ENCODE measurements around the gene COMTD1. TPM values are rescaled to one million over a fixed set of nuclear protein-coding genes. Genes with fewer than 3 reads are reported as not detected.

Gene COMTD1
- polyA plus RNA-seq, 4 donors, result 54.0 to 510 (median 228) TPM

DNA sequence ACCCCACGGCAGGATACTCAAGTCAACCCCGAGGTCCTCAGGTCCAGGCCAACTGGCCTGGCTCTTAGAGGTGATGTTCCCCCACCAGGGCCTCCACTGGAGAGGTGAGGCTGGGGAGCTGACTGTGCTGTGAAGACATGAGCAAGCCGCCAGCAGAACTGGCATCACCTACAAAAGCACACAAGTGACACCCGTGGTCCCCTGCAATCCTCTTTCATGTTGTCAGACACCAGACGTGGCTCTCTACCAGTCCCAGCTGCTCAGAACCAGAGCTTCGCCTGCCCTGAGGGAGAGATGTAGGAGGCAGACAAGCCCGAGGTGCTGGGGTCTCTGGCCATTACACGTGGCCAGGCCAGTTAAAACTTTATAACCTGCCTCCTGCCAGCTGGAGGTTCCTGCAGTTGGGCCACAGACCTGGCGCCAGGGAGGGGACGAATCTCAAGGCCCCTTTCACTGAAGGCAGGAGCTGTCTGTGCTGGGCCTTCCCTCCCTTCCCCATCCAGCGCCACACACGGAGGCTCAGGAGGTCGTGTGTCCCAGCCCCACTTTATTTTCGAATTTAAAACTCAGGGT lies 2.2 kb downstream of the COMTD1 start:
- Histone ChIP-seq H3K27me3 (ENCODE audit: control insufficient read depth in 3 of 3, insufficient read depth in 3 of 3, low read length in 3 of 3) (no peaks in the 10 kb centered on the region), H3K36me3 (ENCODE audit: control insufficient read depth in 3 of 3, insufficient read depth in 2 of 3, low read depth in 1 of 3, low read length in 3 of 3) (peaks cover 7 to 30% (median 18%) of the 10 kb centered on the region in 3 donors), H3K9me3 (ENCODE audit: control insufficient read depth in 2 of 2, insufficient read depth in 1 of 2, low read depth in 1 of 2, low read length in 1 of 2) (no peaks in the 10 kb centered on the region), H3K4me1 (ENCODE audit: control insufficient read depth in 3 of 3, insufficient read depth in 2 of 3, low read depth in 1 of 3, low read length in 2 of 3) (peaks cover 0 to 34% (median 3%) of the 10 kb centered on the region in 3 donors), H3K4me3 (ENCODE audit: low read depth in 1 of 3, low read length in 3 of 3) (peak overlapping the region in 2 of 3 donors; percentile 32 to 46), H3K27ac (ENCODE audit: low read depth in 1 of 3, low read length in 2 of 3) (peak overlapping the region; percentile 50 to 86 (median 74))
- FAIRE-seq (no peak), DNase-seq (no peak)
- 42 to 53% (median 45%) methylated on average over 14 of the region's 14 CpGs for WGBS, 3 donors

DNA sequence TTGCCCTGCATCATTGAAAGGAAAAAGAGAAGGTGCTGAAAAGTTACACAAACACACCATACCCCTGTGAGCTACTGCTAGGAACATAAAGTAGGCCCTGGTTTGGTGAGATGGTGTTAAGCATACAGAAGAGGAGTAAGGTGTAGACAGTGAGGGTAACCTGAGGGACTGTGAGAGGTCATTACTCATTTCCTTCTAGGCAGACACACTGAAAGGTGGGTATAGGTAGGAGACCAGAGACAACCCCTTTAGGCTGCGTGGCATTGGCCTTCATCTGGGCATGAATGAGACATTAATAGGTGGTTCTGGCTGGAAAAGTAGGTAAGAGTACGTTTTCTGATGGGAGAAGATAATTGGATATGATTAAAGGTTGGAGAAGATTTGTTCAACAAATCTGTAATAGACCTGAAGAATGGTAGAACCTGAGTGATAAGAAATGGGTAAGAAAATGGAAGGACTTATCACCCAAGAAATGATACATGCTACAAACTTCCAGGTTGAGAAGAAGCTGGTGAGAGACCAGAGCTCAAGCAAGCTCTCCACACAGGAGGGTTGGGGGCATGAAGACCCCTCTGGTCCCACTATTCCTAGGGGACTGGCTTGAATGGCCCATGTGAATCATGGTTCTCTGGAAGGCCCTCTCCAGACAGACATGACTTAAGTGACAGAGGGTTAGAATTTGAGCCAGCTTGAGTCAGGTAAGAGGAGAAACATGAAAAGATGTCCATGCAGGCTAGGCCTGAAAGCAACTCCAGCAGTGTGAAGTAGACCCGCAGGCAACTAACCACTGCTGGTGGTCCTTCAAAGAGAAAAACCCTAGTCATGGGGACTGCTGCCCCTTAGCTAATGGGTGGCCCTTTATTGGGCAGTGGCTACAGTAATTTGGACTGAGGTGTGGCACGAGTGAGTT lies 3.8 kb downstream of the COMTD1 start:
- Histone ChIP-seq H3K4me1 (ENCODE audit: control insufficient read depth in 3 of 3, insufficient read depth in 2 of 3, low read depth in 1 of 3, low read length in 2 of 3) (peaks cover 0 to 21% (median 3%) of the 10 kb centered on the region in 3 donors), H3K9me3 (ENCODE audit: control insufficient read depth in 2 of 2, insufficient read depth in 1 of 2, low read depth in 1 of 2, low read length in 1 of 2) (no peaks in the 10 kb centered on the region), H3K27ac (ENCODE audit: low read depth in 1 of 3, low read length in 2 of 3) (peak overlapping the region in 1 of 3 donors; percentile 1), H3K27me3 (ENCODE audit: control insufficient read depth in 3 of 3, insufficient read depth in 3 of 3, low read length in 3 of 3) (no peaks in the 10 kb centered on the region), H3K4me3 (ENCODE audit: low read depth in 1 of 3, low read length in 3 of 3) (no peak overlapping the region), H3K36me3 (ENCODE audit: control insufficient read depth in 3 of 3, insufficient read depth in 2 of 3, low read depth in 1 of 3, low read length in 3 of 3) (peaks cover 8 to 40% (median 18%) of the 10 kb centered on the region in 3 donors)
- 76 to 87% (median 77%) methylated on average over 4 of the region's 4 CpGs for WGBS, 3 donors
- DNase-seq (no peak), FAIRE-seq (no peak)

DNA sequence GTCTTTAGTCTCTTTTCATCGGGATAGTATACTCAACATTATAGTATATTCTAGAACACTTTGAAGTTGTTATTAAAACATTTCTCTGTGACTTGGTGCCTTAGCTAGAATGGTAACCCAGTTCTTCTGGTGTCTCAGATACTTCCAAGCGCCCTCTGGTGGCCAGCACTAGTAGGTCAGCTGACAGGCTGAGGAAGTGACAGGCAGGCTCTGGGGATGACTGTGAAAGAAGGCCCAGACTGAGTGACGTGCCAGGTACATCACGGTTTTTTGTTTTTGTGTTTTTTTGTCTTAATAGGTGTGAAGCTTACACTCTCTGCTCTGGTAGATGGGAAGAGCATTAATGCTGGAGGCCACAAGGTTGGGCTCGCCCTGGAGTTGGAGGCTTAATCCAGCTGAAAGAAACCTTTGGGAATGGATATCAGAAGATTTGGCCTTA lies 5.1 kb downstream of the COMTD1 start:
- no peak for FAIRE-seq
- Histone ChIP-seq H3K36me3 (ENCODE audit: control insufficient read depth in 3 of 3, insufficient read depth in 2 of 3, low read depth in 1 of 3, low read length in 3 of 3) (peaks cover 8 to 47% (median 20%) of the 10 kb centered on the region in 3 donors), H3K4me1 (ENCODE audit: control insufficient read depth in 3 of 3, insufficient read depth in 2 of 3, low read depth in 1 of 3, low read length in 2 of 3) (peaks cover 0 to 19% (median 5%) of the 10 kb centered on the region in 3 donors)

DNA sequence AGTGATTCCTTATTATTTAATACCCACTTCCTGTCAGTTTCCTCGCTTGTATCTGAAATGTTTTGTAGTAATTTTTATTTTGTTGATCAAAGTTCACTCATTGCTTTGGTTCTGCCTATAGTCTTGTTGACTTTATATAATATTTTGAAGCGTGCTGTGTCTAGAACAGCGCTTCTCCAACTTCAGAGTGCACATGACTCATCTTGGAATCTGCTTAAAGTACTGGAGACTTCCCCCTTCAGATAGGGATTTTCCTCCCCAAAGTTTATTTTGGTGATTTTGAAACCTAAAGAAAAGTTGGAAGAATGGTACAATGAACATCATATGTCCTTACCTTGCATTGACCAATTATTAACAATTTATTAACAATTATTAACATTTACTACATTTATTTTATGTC lies 5.8 kb downstream of the COMTD1 start:
- H3K27ac ChIP-seq (ENCODE audit: low read depth in 1 of 3, low read length in 2 of 3), result no peak overlapping the region
- peaks cover 8 to 47% (median 20%) of the 10 kb centered on the region in 3 donors for H3K36me3 ChIP-seq (ENCODE audit: control insufficient read depth in 3 of 3, insufficient read depth in 2 of 3, low read depth in 1 of 3, low read length in 3 of 3)
- H3K27me3 ChIP-seq (ENCODE audit: control insufficient read depth in 3 of 3, insufficient read depth in 3 of 3, low read length in 3 of 3), result no peaks in the 10 kb centered on the region
- WGBS, 3 donors, result 39 to 62% (median 61%) methylated on average over 3 of the region's 3 CpGs
- H3K4me1 ChIP-seq (ENCODE audit: control insufficient read depth in 3 of 3, insufficient read depth in 2 of 3, low read depth in 1 of 3, low read length in 2 of 3), result peaks cover 0 to 19% (median 5%) of the 10 kb centered on the region in 3 donors
- DNase-seq (no peak), FAIRE-seq (no peak)
- no peaks in the 10 kb centered on the region for H3K9me3 ChIP-seq (ENCODE audit: control insufficient read depth in 2 of 2, insufficient read depth in 1 of 2, low read depth in 1 of 2, low read length in 1 of 2)
- no peak overlapping the region for H3K4me3 ChIP-seq (ENCODE audit: low read depth in 1 of 3, low read length in 3 of 3)

More for the DNA sequence above, 5.1 kb downstream of the COMTD1 start:
- Histone ChIP-seq H3K27ac (ENCODE audit: low read depth in 1 of 3, low read length in 2 of 3) (no peak overlapping the region), H3K4me3 (ENCODE audit: low read depth in 1 of 3, low read length in 3 of 3) (no peak overlapping the region), H3K9me3 (ENCODE audit: control insufficient read depth in 2 of 2, insufficient read depth in 1 of 2, low read depth in 1 of 2, low read length in 1 of 2) (no peaks in the 10 kb centered on the region), H3K27me3 (ENCODE audit: control insufficient read depth in 3 of 3, insufficient read depth in 3 of 3, low read length in 3 of 3) (no peaks in the 10 kb centered on the region)
- WGBS, 3 donors, result 20 to 26% (median 23%) methylated on average over 5 of the region's 5 CpGs
- peak; percentile 89 to 91 for DNase-seq

DNA sequence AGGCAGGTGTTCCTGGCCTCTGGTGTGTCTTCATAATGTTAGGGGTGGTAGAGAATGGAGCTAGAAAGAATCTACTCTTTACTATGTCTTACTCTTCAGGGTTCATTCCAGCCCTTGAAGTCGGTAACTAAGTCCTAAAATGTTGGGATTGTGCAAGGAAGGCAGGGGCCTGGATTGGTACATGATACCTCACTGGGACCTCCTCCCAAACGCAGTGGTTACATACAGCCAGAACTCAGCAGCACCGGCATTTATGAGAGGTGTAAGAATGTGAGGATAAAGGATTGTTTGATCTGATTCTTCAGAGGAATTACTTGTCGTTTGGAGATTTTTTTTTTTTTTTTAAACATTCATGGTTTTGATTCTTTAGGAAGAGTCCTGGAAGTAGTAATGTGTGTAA lies 6.9 kb downstream of the COMTD1 start:
- Histone ChIP-seq H3K4me1 (ENCODE audit: control insufficient read depth in 3 of 3, insufficient read depth in 2 of 3, low read depth in 1 of 3, low read length in 2 of 3) (peaks cover 0 to 24% (median 8%) of the 10 kb centered on the region in 3 donors), H3K9me3 (ENCODE audit: control insufficient read depth in 2 of 2, insufficient read depth in 1 of 2, low read depth in 1 of 2, low read length in 1 of 2) (no peaks in the 10 kb centered on the region), H3K36me3 (ENCODE audit: control insufficient read depth in 3 of 3, insufficient read depth in 2 of 3, low read depth in 1 of 3, low read length in 3 of 3) (peaks cover 8 to 52% (median 24%) of the 10 kb centered on the region in 3 donors), H3K4me3 (ENCODE audit: low read depth in 1 of 3, low read length in 3 of 3) (no peak overlapping the region), H3K27ac (ENCODE audit: low read depth in 1 of 3, low read length in 2 of 3) (no peak overlapping the region), H3K27me3 (ENCODE audit: control insufficient read depth in 3 of 3, insufficient read depth in 3 of 3, low read length in 3 of 3) (no peaks in the 10 kb centered on the region)
- DNase-seq (no peak), FAIRE-seq (no peak)
- 39 to 61% (median 52%) methylated on average over 4 of the region's 4 CpGs for WGBS, 3 donors

DNA sequence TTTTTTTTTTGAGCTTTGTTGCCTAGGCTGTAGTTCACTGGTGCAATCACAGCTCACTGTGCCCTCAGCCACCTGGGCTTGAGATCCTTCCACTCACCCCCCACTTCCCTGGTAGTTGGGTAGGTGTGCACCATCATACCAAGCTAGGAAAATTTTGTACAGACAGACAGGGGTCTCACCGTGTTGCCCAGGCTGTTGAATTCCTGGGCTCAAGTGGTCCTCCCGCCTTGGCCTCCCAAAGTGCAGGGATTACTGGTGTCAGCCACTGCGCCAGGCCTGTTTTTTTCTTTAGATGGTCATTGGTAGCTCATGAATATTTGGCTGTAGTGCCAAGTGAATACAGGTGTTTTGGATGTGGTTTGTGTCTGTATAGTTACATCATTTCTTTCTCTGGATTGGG lies 7.5 kb downstream of the COMTD1 start:
- FAIRE-seq (no peak), DNase-seq (no peak)
- H3K9me3 ChIP-seq (ENCODE audit: control insufficient read depth in 2 of 2, insufficient read depth in 1 of 2, low read depth in 1 of 2, low read length in 1 of 2), result no peaks in the 10 kb centered on the region
- no peak overlapping the region for H3K27ac ChIP-seq (ENCODE audit: low read depth in 1 of 3, low read length in 2 of 3)
- H3K27me3 ChIP-seq (ENCODE audit: control insufficient read depth in 3 of 3, insufficient read depth in 3 of 3, low read length in 3 of 3), result no peaks in the 10 kb centered on the region
- peaks cover 12 to 51% (median 30%) of the 10 kb centered on the region in 3 donors for H3K36me3 ChIP-seq (ENCODE audit: control insufficient read depth in 3 of 3, insufficient read depth in 2 of 3, low read depth in 1 of 3, low read length in 3 of 3)
- 92 to 95% (median 95%) methylated on average over 3 of the region's 3 CpGs for WGBS, 3 donors
- H3K4me3 ChIP-seq (ENCODE audit: low read depth in 1 of 3, low read length in 3 of 3), result no peak overlapping the region
- H3K4me1 ChIP-seq (ENCODE audit: control insufficient read depth in 3 of 3, insufficient read depth in 2 of 3, low read depth in 1 of 3, low read length in 2 of 3), result peaks cover 0 to 23% (median 8%) of the 10 kb centered on the region in 3 donors

DNA sequence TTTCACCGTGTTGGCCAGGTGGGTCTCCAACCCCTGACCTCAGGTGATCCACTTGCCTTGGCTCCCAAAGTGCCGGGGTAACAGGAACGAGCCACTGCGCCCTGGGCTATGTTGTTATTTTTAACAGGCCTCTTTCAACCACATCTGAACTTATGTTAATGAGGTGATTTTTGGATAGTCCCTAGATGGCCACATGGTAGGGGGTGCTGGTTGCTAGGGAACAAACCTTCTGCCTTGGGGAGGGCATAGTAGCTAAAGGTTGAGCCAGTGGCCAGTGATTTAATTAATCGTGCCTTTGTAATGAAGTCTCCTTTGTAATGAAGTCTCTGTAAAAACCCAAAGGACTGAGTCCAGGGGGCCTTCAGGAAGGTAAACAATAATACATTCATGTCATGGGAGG lies 9.1 kb downstream of the COMTD1 start:
- no peaks in the 10 kb centered on the region for H3K27me3 ChIP-seq (ENCODE audit: control insufficient read depth in 3 of 3, insufficient read depth in 3 of 3, low read length in 3 of 3)
- peaks cover 10 to 42% (median 24%) of the 10 kb centered on the region in 3 donors for H3K36me3 ChIP-seq (ENCODE audit: control insufficient read depth in 3 of 3, insufficient read depth in 2 of 3, low read depth in 1 of 3, low read length in 3 of 3)
- DNase-seq (no peak), FAIRE-seq (no peak)
- H3K9me3 ChIP-seq (ENCODE audit: control insufficient read depth in 2 of 2, insufficient read depth in 1 of 2, low read depth in 1 of 2, low read length in 1 of 2), result no peaks in the 10 kb centered on the region
- 74 to 77% (median 76%) methylated on average over 5 of the region's 5 CpGs for WGBS, 3 donors
- H3K27ac ChIP-seq (ENCODE audit: low read depth in 1 of 3, low read length in 2 of 3), result peak overlapping the region in 1 of 3 donors; percentile 77
- no peak overlapping the region for H3K4me3 ChIP-seq (ENCODE audit: low read depth in 1 of 3, low read length in 3 of 3)
- H3K4me1 ChIP-seq (ENCODE audit: control insufficient read depth in 3 of 3, insufficient read depth in 2 of 3, low read depth in 1 of 3, low read length in 2 of 3), result peaks cover 0 to 24% (median 8%) of the 10 kb centered on the region in 3 donors

DNA sequence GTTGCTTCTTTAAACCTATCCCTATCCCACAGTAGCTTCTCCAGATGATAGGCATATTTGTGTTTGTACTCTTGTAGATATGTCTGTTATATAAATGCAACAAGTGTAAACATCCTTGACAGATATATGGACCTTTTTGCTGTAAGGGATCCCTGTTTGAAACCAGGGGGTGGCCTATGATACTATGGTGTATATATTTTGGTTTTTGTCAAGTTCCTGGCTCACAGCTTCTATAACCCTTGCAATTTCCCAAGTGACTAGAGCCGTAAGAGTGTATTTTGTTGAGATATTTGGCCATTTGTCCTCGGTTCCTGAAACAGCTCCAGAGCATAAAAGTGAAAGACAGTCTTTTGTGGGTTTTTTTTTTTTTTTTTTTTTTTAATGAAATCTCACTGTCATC lies 9.7 kb downstream of the COMTD1 start:
- no peak overlapping the region for H3K4me3 ChIP-seq (ENCODE audit: low read depth in 1 of 3, low read length in 3 of 3)
- FAIRE-seq, result no peak
- H3K4me1 ChIP-seq (ENCODE audit: control insufficient read depth in 3 of 3, insufficient read depth in 2 of 3, low read depth in 1 of 3, low read length in 2 of 3), result peaks cover 0 to 24% (median 8%) of the 10 kb centered on the region in 3 donors
- no peak for DNase-seq
- H3K36me3 ChIP-seq (ENCODE audit: control insufficient read depth in 3 of 3, insufficient read depth in 2 of 3, low read depth in 1 of 3, low read length in 3 of 3), result peaks cover 10 to 45% (median 23%) of the 10 kb centered on the region in 3 donors
- no peaks in the 10 kb centered on the region for H3K27me3 ChIP-seq (ENCODE audit: control insufficient read depth in 3 of 3, insufficient read depth in 3 of 3, low read length in 3 of 3)
- WGBS, 3 donors, result 47 to 77% (median 74%) methylated on average over 2 of the region's 2 CpGs
- H3K9me3 ChIP-seq (ENCODE audit: control insufficient read depth in 2 of 2, insufficient read depth in 1 of 2, low read depth in 1 of 2, low read length in 1 of 2), result no peaks in the 10 kb centered on the region
- H3K27ac ChIP-seq (ENCODE audit: low read depth in 1 of 3, low read length in 2 of 3), result peak overlapping the region in 2 of 3 donors; percentile 19 to 77

Data from small intestine (tissue), 7 donors.